Upper lobe of left lung (tissue), 4 donors: ENCODE measurements around the gene AHNAK.

ENCODE experiments used
- EP300 ChIP-seq, 4 donors: sonication (generic); formaldehyde crosslinking; IDR thresholded peaks; one replicate each; pipeline ENCODE4 v1.5.1; 2017; ENCODE audit warnings: antibody characterized with exemption in 4 of 4, control low read depth in 2 of 4
- POLR2A ChIP-seq, 4 donors: fragments of 450-650 bp; IDR thresholded peaks; one replicate each; pipeline ENCODE4 v1.5.1; 2016 to 2017; ENCODE audit warnings: antibody characterized with exemption in 4 of 4, mild to moderate bottlenecking in 2 of 4
- POLR2AphosphoS5 ChIP-seq, 2 donors: sonication (generic); formaldehyde crosslinking; IDR thresholded peaks; one replicate each; pipeline ENCODE4 v1.5.1; 2017; ENCODE audit warnings: antibody characterized with exemption in 2 of 2
- TF ChIP-seq, protein P1 (sequence below), 6 experiments: fragments of 450-650 bp in 4 of 6; fragments of 200-600 bp in 2 of 6; sonication (generic) in 2 of 6; IDR thresholded peaks; one replicate each; pipeline ENCODE4 v1.5.1; 2016 to 2019; ENCODE audit warnings: antibody characterized with exemption in 6 of 6

DNA sequence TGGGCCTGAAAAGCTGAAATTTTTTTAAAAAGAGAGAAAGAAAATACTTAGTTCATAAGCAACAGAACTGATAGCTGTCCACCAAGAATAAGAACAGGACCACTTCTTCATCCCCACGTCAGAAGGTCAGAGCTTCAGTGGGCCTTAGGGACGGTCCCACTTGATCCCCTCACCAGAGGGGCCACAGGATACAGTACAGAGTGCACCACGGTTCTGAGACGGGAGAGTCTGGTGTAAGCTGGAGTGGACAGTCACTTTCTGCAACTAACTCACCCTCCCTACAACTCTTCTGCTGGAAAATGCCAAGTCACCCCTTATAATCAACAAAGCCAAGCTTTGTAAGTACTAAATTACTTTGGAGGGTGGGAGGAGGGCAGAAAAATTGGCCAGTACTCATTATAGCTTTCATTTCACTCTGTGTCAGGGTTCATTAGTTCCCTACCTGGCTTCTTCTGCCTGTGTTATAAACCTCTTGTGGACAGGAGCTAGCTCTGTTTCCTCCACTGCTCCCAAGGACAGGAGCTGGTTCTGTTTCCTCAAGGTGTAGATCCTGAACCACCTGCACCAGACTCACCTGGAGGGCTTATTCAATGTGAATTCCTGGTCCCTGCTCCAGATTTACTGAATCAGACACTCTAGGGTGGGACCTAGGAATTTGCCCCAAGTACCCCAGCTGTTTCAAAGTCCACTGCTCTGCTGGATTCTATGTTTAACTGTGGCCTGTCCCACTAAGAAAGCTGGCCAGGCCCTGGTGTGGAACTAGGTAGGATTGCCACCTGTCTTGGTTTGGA, 88.2 kb downstream of the AHNAK start:
- TF ChIP-seq, protein P1, sequence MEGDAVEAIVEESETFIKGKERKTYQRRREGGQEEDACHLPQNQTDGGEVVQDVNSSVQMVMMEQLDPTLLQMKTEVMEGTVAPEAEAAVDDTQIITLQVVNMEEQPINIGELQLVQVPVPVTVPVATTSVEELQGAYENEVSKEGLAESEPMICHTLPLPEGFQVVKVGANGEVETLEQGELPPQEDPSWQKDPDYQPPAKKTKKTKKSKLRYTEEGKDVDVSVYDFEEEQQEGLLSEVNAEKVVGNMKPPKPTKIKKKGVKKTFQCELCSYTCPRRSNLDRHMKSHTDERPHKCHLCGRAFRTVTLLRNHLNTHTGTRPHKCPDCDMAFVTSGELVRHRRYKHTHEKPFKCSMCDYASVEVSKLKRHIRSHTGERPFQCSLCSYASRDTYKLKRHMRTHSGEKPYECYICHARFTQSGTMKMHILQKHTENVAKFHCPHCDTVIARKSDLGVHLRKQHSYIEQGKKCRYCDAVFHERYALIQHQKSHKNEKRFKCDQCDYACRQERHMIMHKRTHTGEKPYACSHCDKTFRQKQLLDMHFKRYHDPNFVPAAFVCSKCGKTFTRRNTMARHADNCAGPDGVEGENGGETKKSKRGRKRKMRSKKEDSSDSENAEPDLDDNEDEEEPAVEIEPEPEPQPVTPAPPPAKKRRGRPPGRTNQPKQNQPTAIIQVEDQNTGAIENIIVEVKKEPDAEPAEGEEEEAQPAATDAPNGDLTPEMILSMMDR (IDR thresholded peaks at IDR 0.05) = no peak
- no peak for TF ChIP-seq POLR2A (IDR thresholded peaks at IDR 0.05)
- TF ChIP-seq POLR2AphosphoS5 (IDR thresholded peaks at IDR 0.05) = no peak
- no peak for TF ChIP-seq EP300 (IDR thresholded peaks at IDR 0.05)
